Neural cell (in vitro differentiated cells): Measurements from ENCODE around the gene ANP32A. TPM values are rescaled to one million over a fixed set of nuclear protein-coding genes. Genes with fewer than 3 reads are reported as not detected.

Source experiments
- H2AFZ ChIP-seq: fragments of 200-600, 300-800 bp; sonication (generic), shearing (Covaris generic); 2 replicates; pipeline ENCODE4 v1.6.0; 2014; ENCODE audit warnings: low read depth, mild to moderate bottlenecking, antibody characterized with exemption, low read length, moderate library complexity
- H3F3A ChIP-seq: fragments of 200-600 bp; shearing (Covaris generic); 2 replicates; pipeline ENCODE4 v1.6.1; 2016; ENCODE audit warnings: mild to moderate bottlenecking, moderate library complexity, mixed read lengths, antibody characterized with exemption, low read length; ENCODE audit not compliant: insufficient read depth, poor library complexity, severe bottlenecking
- H3K27ac ChIP-seq: fragments of 200-600, 300-800 bp; sonication (generic), shearing (Covaris generic); 2 replicates; pipeline ENCODE4 v1.5.1; 2014; ENCODE audit warnings: mild to moderate bottlenecking, low read length, moderate library complexity
- H3K27me3 ChIP-seq: fragments of 300-800, 200-600 bp; sonication (generic), shearing (Covaris generic); 2 replicates; pipeline ENCODE4 v1.6.0; 2014; ENCODE audit warnings: mild to moderate bottlenecking, low read depth, low read length, moderate library complexity; ENCODE audit not compliant: insufficient read depth
- H3K36me3 ChIP-seq: fragments of 300-800, 200-600 bp; sonication (generic), shearing (Covaris generic); 2 replicates; pipeline ENCODE4 v1.5.1; 2014; ENCODE audit warnings: mild to moderate bottlenecking, antibody characterized with exemption, low read length, moderate library complexity; ENCODE audit not compliant: insufficient read depth
- H3K4me2 ChIP-seq: fragments of 300-800, 200-600 bp; sonication (generic), shearing (Covaris generic); 2 replicates; pipeline ENCODE4 v1.6.0; 2014; ENCODE audit warnings: mild to moderate bottlenecking, low read length
- H3K4me3 ChIP-seq: fragments of 300-800, 200-600 bp; sonication (generic), shearing (Covaris generic); 2 replicates; pipeline ENCODE4 v1.5.1; 2014; ENCODE audit warnings: mild to moderate bottlenecking, low read length, moderate library complexity
- H3K79me2 ChIP-seq: fragments of 200-600 bp; shearing (Covaris generic); replicated peaks from 2 replicates; pipeline ENCODE4 v1.6.0; 2014; ENCODE audit warnings: mild to moderate bottlenecking, low read length, moderate library complexity; ENCODE audit not compliant: insufficient read depth
- H3K9ac ChIP-seq: fragments of 300-800, 200-600 bp; sonication (generic), shearing (Covaris generic); 2 replicates; pipeline ENCODE4 v1.6.1; 2016; ENCODE audit warnings: mild to moderate bottlenecking, low read length, mixed read lengths
- H3K9me2 ChIP-seq: fragments of 200-600 bp; shearing (Covaris generic); 2 replicates; pipeline ENCODE4 v1.6.1; 2016; ENCODE audit warnings: mild to moderate bottlenecking, low read length, mixed read lengths; ENCODE audit not compliant: insufficient read depth
- H3K9me3 ChIP-seq: fragments of 200-600, 300-800 bp; sonication (generic), shearing (Covaris generic); 2 replicates; pipeline ENCODE4 v1.6.1; 2016; ENCODE audit warnings: mild to moderate bottlenecking, mixed run types, low read length, moderate library complexity, mixed read lengths
- H4K20me1 ChIP-seq: fragments of 200-600 bp; shearing (Covaris generic); 2 replicates; pipeline ENCODE4 v1.6.1; 2016; ENCODE audit warnings: mild to moderate bottlenecking, mixed run types; ENCODE audit not compliant: insufficient read depth
- EP300 ChIP-seq: fragments of 450-650 bp; conservative IDR thresholded peaks from 2 replicates; pipeline ENCODE4 v1.6.1; 2014; ENCODE audit warnings: antibody characterized with exemption, mild to moderate bottlenecking, moderate library complexity; ENCODE audit not compliant: poor library complexity, severe bottlenecking
- EZH2 ChIP-seq: fragments of 200-600, 300-800 bp; shearing (Covaris generic), sonication (generic); IDR thresholded peaks from 2 replicates; pipeline ENCODE4 v1.6.1; 2014; ENCODE audit warnings: antibody characterized with exemption, low read length, borderline replicate concordance, mild to moderate bottlenecking; ENCODE audit not compliant: insufficient read depth, poor library complexity, severe bottlenecking
- MXI1 ChIP-seq: fragments of 450-650 bp; conservative IDR thresholded peaks from 2 replicates; pipeline ENCODE4 v1.6.1; 2014; ENCODE audit warnings: antibody characterized with exemption, mild to moderate bottlenecking; ENCODE audit not compliant: poor library complexity, severe bottlenecking
- POLR2AphosphoS5 ChIP-seq: IDR thresholded peaks from 2 replicates; pipeline ENCODE4 v1.6.1; 2012
- RAD21 ChIP-seq: fragments of 450-650 bp; conservative IDR thresholded peaks from 2 replicates; pipeline ENCODE4 v1.6.1; 2014; ENCODE audit warnings: antibody characterized with exemption, mild to moderate bottlenecking, moderate library complexity
- SMC3 ChIP-seq: fragments of 450-650 bp; conservative IDR thresholded peaks from 2 replicates; pipeline ENCODE4 v1.6.1; 2014; ENCODE audit warnings: antibody characterized with exemption, mild to moderate bottlenecking, moderate library complexity; ENCODE audit not compliant: poor library complexity
- TAF1 ChIP-seq: IDR thresholded peaks from 2 replicates; pipeline ENCODE4 v1.6.1; 2012; ENCODE audit warnings: low read depth
- polyA minus RNA-seq: library from RNA; depleted of rRNA, polyadenylated mRNA; stranded (reverse); fragments of >200 nt; gene quantifications from 2 replicates; pipeline ENCODE4 v1.2.3, GENCODE V29; 2014
- polyA plus RNA-seq: library from polyadenylated mRNA; depleted of rRNA; stranded (reverse); fragments of >200 nt; gene quantifications from 2 replicates; pipeline ENCODE4 v1.2.3, GENCODE V29; 2014
- TF ChIP-seq, protein P1 (sequence below): IDR thresholded peaks from 2 replicates; pipeline ENCODE4 v1.6.1; 2012; ENCODE audit warnings: borderline replicate concordance
- TF ChIP-seq, protein P2 (sequence below): fragments of 450-650 bp; IDR thresholded peaks from 2 replicates; pipeline ENCODE4 v1.5.1; 2014; ENCODE audit warnings: antibody characterized with exemption, mild to moderate bottlenecking, moderate library complexity; ENCODE audit not compliant: poor library complexity, severe bottlenecking

Gene ANP32A
- polyA plus RNA-seq (181 and 190 TPM in 2 replicates), polyA minus RNA-seq (130 and 157 TPM in 2 replicates)

DNA sequence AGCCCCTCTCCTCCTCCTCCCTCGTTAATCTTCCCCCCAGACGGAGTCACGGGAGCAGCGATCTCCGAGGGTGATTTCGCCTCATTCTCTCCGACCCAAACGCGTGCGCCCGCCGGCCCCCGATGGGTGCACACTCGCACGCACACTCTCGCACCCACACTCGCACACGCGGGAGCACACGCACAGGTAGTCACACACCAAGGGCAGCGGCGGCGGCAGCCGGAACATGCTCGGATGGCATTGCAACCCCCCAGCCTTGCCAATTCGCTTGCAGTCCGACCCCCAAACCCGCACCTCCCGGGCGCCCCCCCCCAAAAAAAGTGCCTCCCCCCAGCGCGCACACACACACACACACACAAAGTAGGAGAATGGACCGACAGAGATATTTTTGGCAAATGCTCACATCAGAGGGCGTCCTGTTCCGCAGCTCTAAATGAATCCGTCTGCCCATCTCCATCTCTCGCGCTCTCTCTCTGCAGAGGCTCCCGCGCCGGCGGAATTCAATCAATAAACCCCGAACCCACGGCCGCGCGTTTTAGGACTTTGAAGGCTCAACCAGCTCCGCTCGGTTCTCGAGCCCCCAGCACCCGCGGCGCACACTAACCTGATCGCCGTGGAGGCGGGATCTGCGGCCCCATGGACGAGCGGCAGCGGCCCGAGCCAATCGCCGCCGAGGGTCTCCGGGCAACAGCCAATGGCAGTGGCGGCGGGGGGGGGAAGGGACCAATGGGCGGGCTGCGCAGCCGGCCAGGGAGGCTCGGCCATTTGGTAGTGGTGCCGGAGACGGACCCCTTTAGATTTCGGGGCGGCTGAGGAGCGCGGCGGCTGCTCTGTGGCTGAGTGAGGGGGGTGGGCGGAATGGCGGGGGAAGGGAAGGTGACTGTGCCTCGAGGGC, at the start of gene ANP32A:
ANP32A (minus strand) TSS at position 601 of the 895 bp plus-strand sequence; CDS start at position 457, 144 bp downstream.
- H3K9me2 ChIP-seq = no peaks in the 10 kb centered on the region
- no peaks in the 10 kb centered on the region for H3K36me3 ChIP-seq
- H4K20me1 ChIP-seq = no peaks in the 10 kb centered on the region
- peak within 1 kb of the TSS; percentile 94 for H3K9ac ChIP-seq
- H3K9me3 ChIP-seq = no peaks in the 10 kb centered on the region
- peak within 1 kb of the TSS; percentile 91 for H3K4me3 ChIP-seq
- TF ChIP-seq TAF1 (peak; percentile 73), EP300 (no peak), SMC3 (no peak), EZH2 (no peak), MXI1 (no peak), POLR2AphosphoS5 (peak; percentile 80), RAD21 (peak; percentile 6)
- TF ChIP-seq, protein P1, sequence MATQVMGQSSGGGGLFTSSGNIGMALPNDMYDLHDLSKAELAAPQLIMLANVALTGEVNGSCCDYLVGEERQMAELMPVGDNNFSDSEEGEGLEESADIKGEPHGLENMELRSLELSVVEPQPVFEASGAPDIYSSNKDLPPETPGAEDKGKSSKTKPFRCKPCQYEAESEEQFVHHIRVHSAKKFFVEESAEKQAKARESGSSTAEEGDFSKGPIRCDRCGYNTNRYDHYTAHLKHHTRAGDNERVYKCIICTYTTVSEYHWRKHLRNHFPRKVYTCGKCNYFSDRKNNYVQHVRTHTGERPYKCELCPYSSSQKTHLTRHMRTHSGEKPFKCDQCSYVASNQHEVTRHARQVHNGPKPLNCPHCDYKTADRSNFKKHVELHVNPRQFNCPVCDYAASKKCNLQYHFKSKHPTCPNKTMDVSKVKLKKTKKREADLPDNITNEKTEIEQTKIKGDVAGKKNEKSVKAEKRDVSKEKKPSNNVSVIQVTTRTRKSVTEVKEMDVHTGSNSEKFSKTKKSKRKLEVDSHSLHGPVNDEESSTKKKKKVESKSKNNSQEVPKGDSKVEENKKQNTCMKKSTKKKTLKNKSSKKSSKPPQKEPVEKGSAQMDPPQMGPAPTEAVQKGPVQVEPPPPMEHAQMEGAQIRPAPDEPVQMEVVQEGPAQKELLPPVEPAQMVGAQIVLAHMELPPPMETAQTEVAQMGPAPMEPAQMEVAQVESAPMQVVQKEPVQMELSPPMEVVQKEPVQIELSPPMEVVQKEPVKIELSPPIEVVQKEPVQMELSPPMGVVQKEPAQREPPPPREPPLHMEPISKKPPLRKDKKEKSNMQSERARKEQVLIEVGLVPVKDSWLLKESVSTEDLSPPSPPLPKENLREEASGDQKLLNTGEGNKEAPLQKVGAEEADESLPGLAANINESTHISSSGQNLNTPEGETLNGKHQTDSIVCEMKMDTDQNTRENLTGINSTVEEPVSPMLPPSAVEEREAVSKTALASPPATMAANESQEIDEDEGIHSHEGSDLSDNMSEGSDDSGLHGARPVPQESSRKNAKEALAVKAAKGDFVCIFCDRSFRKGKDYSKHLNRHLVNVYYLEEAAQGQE = peak; percentile 71
- TF ChIP-seq, protein P2, sequence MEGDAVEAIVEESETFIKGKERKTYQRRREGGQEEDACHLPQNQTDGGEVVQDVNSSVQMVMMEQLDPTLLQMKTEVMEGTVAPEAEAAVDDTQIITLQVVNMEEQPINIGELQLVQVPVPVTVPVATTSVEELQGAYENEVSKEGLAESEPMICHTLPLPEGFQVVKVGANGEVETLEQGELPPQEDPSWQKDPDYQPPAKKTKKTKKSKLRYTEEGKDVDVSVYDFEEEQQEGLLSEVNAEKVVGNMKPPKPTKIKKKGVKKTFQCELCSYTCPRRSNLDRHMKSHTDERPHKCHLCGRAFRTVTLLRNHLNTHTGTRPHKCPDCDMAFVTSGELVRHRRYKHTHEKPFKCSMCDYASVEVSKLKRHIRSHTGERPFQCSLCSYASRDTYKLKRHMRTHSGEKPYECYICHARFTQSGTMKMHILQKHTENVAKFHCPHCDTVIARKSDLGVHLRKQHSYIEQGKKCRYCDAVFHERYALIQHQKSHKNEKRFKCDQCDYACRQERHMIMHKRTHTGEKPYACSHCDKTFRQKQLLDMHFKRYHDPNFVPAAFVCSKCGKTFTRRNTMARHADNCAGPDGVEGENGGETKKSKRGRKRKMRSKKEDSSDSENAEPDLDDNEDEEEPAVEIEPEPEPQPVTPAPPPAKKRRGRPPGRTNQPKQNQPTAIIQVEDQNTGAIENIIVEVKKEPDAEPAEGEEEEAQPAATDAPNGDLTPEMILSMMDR = no peak
- H3K4me2 ChIP-seq = peak within 1 kb of the TSS; percentile 89
- H3K27ac ChIP-seq = peak within 1 kb of the TSS; percentile 98
- peak within 1 kb of the TSS; percentile 45 for H2AFZ ChIP-seq
- H3K79me2 ChIP-seq = peaks cover 66% of the 10 kb centered on the region
- H3K27me3 ChIP-seq = no peaks in the 10 kb centered on the region
- peaks cover 11% of the 10 kb centered on the region for H3F3A ChIP-seq

DNA sequence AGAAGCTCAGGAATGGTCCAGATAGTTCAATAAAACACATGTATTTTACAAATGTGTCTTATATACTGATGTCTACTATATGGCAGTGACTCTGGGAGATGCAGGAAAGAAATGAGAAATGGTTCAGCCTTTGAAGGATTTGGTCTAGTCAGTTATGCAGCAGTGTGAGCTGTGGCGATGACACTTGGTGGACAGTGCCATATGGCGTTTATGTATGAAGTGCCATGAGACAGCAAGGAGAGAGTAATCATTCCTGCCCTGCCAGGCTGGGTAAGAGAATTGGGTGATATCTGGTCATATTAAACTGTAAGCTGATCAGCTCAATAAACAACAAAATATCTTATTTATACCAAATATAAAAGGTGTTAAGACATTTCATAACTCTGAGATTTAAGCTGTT, 47.6 kb upstream of the ANP32A start:
- Histone ChIP-seq H3K9me3 (peaks cover 4% of the 10 kb centered on the region), H3K79me2 (no peaks in the 10 kb centered on the region), H3K27me3 (no peaks in the 10 kb centered on the region), H3K9me2 (no peaks in the 10 kb centered on the region), H3K27ac (no peak overlapping the region), H3K4me2 (no peak overlapping the region), H4K20me1 (no peaks in the 10 kb centered on the region), H2AFZ (no peak overlapping the region), H3K36me3 (no peaks in the 10 kb centered on the region), H3K9ac (no peak overlapping the region), H3K4me3 (no peak overlapping the region), H3F3A (no peaks in the 10 kb centered on the region)
- TF ChIP-seq EP300 (no peak), RAD21 (no peak), TAF1 (no peak)
